Activated T-helper 9 cell treated with anti-CD3 and anti-CD28 coated beads, Interleukin-2, amount 50 U/mL, for 16 hours (primary cell): ENCODE measurements around the gene ZDHHC13.

Experiments used
- DNase-seq: peaks from one replicate; pipeline ENCODE4 v3.0.0-alpha.2; 2020; ENCODE audit warnings: low read depth

Gene ZDHHC13

GRCh38 chr11:19168090-19168489 lies 51.1 kb downstream of the ZDHHC13 start:
- no peak for DNase-seq

DNA sequence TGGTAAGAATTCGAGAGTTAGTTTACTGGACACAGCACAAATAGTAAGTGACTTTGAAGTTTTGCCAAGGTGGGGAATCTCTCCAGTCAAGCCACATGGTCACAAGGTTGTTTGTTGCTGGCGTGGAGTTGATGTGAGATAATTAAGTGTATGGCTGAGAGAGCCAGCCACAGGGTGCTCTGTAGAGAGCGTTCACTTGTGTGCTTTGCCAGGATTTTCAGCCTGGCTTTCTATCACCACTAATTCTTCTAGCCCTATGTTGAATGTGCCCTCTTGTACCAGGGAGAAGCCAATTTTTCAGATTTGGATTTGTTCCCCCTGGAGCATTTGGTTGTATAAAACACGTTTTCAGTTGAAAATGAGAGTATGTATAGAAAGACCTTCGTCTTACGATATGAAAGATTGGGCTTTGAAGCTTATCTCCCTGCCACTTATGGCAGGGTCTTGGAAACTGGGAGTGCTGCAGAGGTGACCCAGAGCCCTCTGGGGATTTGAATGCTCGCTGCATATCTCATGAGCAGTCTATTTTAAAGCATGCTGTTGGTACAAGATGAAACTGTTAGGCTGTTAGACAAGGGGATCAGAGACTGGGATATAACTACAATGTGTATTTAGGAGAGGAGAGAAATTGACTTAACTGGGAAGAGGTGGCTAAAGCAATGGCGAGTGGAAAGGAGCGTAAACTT lies 56.2 kb downstream of the ZDHHC13 start:
- no peak for DNase-seq

DNA sequence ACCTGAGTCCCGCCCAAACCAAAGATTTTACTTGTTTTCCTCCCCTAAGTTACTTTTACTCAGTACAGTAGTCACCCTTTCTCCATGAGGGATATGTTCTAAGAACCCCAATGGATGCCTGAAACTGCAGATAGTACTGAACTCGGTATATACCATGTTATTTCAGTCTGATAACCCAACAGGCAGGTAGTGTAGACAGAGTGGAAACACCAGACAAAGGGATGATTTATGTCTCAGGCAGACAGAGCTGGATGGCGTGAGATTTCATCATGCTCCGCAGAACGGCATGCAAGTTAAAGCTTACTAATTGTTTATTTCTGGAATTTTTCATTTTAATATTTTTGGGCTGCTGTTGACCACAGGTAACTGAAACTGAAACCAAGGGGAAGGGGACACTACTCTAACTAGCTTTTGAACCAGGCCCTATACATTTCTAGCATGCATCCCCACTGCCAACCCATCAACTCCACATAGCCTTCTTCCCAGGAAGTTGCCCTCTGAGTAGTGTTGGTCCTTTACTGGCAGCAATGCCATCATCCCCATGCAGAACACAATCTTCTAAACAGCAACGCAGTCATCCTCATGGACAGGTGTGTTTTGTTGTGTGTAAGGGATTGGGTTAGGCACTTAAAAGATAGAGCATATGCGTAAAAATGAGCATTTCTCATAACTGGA lies 57.1 kb downstream of the ZDHHC13 start:
- DNase-seq = no peak

GRCh38 chr11:19176629-19177186 lies 59.7 kb downstream of the ZDHHC13 start:
- no peak for DNase-seq

DNA sequence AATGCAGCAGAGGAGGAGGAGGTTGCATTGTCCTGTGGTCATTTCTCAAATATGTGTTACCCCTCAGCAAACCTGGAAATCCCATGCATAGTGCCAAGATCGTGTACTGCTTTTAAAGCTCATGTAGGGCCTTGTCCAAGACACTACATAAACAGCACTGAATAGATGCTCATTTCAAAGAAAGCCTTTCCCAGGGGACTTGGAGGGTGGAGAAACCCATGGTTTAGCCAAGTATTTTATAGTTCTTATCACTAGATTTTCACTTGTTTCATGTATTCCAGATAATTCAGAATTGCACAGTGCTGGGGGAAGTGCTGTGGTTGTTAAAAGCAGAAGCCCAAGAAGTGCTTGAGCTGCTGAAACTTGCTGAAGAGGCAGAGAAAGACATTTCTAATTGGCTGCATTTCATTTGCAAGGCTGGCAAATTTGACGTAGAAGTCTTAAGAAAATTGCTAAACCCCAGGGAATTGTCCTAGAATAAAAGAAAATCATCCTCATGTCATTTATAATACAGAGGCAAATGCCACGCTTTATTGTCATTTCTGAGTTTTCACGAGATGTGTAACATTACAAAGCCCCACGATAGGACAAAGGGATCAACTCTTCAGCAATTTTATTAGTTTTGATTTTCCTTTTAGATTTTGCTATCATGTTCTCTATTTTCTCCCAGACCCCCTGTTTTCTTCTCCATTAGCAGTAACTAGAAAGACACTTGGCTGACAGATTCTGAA lies 64.7 kb downstream of the ZDHHC13 start:
- no peak for DNase-seq

- DNase-seq = no peak
These were observed 66.7 kb downstream of the ZDHHC13 start for GRCh38 chr11:19183646-19184045.

GRCh38 chr11:19185036-19185435 lies 68.1 kb downstream of the ZDHHC13 start:
- no peak for DNase-seq

DNA sequence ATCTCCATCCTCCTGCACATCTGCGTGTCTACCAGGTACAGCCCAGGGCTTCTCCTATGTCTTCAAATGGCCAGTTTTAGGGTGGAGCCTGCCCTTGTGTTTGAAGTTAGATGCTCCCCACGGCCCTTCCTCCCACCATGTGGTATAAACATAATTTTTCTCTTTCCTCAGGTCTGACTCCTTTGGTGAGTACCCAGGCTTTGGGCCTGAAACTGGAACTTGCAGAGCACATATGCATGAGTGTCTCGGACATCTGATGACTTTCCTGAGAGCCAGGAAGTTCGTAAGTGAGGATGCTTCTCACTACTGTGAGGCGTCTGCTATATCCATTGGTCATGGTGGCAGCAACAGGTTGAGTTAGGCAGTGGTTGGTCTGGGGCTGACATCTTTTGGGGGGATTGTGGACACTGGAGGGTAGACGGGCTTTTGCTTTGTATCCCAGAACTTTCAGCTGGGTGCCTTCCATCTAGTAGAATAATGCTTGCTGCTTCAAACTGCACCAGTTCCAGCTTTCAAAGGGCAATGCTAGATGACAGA lies 68.6 kb downstream of the ZDHHC13 start:
- no peak for DNase-seq

DNA sequence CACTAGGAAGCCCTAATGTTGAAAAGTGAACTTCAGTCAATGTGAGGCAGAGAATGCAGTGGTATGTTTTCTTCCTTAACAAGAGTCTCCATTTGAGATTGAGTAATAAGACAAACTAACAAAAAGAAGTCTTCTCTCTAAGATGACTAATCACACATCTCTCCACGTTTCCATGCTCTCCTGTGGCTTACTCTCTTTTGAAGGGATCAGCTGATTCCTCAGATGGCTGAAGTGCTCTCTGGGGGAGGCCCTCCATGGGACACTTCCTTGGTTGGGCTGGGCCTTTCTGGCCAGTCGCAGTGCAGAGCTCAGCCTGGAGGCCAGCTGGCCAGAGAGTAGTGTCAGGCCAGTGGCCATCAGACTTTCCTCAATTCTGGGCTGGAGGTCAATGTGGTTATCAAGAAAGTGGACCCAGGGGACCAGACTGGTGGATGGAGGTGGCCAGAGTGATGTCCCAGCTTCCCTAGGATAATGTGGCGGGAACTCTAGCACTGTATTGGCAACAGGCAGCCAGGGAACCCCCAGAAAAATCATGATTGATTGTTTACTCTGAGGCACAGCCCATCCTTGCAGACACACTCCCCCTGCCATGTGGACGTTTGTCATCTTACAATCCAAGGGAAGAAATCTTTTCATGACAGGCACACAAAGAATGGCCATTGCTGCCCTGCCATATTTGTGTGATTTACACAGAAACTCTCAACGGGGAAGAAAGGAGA lies 70.3 kb downstream of the ZDHHC13 start:
- no peak for DNase-seq

- DNase-seq = no peak
These were observed 70.9 kb downstream of the ZDHHC13 start for GRCh38 chr11:19187833-19188258.

DNA sequence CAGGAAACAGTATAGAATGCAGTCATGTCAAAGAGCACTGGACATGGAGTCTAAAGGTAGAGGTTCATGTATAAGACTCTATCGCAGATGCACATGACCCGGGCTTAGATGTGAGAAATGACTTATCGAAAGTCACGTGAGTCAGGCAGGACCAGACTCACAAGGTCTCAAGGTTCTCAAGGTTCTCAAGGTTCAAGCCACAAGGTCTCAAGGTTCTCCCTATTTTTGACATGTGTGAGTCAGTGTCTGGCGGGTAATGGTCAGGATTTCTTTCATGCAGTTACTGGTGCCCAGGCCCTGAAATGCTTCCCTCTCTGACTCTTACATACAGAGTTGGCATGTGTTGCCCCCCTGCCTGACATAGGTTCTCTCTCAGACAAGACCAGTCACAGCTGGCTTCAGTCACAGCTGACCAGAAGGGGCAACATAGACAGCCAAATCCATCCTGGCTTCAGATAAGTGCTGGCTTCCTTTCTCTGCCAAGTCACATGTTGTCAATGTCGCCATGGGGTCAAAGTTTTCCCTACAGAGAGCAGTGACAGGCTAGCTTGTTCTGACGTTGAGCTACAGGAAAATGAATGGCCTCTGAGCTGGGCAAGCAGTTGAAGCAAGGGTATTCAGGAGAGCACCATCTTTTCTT lies 74.7 kb downstream of the ZDHHC13 start:
- no peak for DNase-seq

- DNase-seq = no peak
These were observed 76.9 kb downstream of the ZDHHC13 start for GRCh38 chr11:19193916-19194315.

DNA sequence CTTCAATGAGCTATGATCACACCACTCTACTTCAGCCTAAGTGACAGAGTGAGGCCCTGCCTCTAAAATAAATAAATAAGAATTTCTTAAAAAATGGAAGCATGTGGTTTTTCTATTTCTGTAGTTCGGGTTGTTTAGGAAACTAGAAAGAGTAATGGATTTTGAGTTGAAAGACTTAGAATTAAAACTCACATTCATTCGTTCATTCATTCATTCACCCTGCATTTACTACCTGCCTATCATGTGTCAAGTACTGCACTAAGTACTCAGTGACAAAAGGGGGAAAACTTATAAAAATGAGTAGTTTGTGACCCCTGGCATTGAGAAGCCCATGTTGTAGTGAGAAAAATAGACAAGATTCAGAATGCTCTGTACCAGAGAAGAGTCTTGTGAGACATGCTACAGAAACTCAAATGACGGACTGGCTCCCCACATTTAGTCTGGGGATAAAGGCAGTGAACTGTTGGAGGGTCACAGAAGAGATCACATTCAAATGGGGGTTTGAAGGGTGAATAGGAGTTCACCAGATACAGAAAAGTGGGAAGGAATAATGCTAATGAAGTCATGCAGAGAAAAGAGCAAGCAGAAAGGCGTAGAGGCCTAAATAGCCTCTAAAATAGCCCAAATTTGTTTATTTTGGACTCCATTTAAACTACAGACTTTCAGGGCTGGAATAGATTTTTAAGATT lies 77.8 kb downstream of the ZDHHC13 start:
- no peak for DNase-seq

DNA sequence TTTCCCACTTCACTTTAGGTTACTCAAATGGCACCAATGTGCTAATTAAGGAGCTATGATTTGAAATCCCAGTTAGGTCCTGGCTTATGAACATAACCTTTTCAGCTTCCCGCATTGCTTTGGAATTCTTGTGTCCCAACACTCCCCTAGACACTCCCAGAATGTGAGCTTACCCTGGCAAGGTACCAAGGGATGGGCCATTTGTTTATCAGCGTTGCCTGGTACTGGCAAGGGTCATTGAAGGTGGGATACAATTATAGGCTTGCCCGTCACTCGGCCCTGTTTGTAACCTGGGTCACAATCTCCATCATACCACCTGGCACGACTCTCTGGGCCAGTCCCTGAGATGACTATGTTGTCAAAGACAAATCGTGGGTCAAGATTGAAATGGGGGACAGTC lies 79.5 kb downstream of the ZDHHC13 start:
- DNase-seq = no peak

- DNase-seq = no peak
These were observed 82.1 kb downstream of the ZDHHC13 start for GRCh38 chr11:19199048-19199447.

DNA sequence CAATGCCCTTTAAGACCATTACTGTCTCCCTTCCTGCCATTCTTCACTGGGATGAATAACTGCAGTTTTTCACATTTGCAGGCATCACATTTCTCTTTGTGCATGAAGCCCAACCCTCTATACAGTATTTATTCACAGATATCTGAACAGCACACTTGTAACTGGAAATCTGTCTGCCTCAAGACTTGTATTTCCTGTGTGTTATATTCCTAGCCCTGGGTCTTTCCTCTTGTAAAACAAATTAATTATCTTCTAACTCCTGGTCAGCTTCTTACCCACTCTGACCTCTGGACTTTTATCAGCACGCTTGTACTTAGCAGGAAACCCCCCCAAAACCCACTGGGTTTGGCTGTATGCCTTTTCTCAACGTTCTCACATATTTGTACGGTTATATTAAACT lies 82.8 kb downstream of the ZDHHC13 start:
- DNase-seq = no peak

GRCh38 chr11:19200410-19201201 lies 83.6 kb downstream of the ZDHHC13 start:
- DNase-seq = no peak

GRCh38 chr11:19201737-19202605 lies 85.0 kb downstream of the ZDHHC13 start, which contains the start of gene CSRP3:
Gene CSRP3 (minus strand): TSS chr11:19201983. CDS start chr11:19192448, 9,535 bp downstream.
- no peak for DNase-seq

DNA sequence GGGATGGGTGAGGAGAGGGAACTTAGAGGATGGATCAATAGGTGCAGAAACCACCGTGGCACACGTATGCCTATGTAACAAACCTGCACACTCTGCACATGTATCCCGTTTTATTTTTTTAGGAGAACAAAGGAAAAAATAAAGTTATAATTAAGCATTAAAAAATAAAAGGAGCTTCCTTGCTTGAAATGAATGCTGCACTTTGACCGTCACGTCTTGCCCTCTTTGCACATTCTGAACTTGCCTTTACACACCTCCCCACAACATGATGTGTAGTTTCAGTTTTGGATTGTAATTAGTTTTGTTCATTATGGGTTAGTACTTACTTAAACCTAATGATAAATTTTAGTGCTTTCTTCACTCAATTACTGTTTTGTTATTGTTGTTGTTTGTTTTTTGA lies 87.9 kb downstream of the ZDHHC13 start:
- DNase-seq = no peak
